ENCODE data around the gene NDUFA12.
"Not testable (repeated sequence)": the region's sequence is repeated elsewhere in the genome, so short reads cannot be mapped to it uniquely, and the experiment has no call there.

Gene NDUFA12

GRCh38 chr12:95003213-95003920 lies at the start of gene NDUFA12:
TSS of gene NDUFA12 (minus strand) at chr12:95003697. CDS start at chr12:95003680, 17 bp downstream.
- DNase-seq (ENCODE audit: low read depth in 2 of 2), result peak; percentile 88 to 92

DNA sequence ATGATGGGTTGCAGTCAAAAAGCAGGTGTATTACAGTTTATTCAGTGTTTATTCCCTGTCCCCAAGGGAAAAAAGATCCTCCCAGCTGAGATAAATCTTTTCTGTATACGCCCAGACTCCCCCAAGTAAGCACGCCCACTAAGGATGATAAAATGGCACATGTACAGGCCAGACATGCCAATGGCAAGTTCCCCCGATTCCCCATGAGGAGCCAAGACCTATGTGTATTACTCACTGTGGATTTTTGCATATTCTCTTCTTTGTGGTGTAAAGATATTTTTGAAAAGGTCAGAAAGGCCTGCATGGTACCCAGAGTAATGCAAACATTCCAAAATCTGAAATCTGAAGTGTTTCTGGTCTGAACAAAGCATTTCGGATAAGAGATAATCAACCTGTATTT lies 47.7 kb upstream of the NDUFA12 start:
- DNase-seq (ENCODE audit: low read depth in 2 of 2), result no peak

- DNase-seq (ENCODE audit: low read depth in 2 of 2), result no peak
These were observed 34.4 kb upstream of the NDUFA12 start for GRCh38 chr12:95037906-95038305.

DNA sequence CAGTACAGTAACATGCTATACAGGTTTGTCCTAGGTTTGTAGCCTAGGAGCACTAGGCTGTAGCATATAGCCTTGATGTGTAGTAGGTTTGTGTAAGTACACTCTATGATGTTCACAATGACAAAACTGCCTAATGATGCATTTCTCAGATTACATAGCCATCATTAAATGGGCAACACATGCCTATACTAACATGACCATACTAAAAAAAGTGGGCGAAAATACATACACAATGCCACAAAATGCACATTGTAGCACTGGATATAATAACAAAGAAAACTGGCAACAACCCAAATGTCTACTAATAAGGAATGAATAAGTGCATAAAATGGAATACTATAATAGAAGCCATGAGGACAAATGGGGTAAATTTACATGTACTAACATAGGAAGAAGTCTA lies 31.3 kb upstream of the NDUFA12 start:
- no peak for DNase-seq (ENCODE audit: low read depth in 2 of 2)

DNA sequence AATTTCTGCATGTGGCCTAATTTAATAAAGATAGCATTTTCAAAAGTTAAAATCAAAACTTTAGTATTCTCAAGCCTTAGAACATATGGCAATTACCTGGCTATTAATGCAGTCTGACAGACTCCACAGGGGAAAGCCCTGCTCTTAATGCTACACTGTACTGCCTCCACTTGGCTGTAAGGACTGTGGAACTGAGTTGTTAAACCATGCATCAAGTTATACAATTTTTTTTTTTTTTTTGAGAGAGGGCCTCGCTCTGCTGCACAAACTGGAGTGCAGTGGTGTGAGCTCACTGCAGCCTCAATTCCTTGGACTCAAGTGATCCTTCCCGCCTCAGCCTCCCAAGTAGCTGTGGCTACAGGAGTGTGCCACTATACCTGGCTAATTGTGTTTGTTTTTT lies 19.0 kb upstream of the NDUFA12 start:
- DNase-seq (ENCODE audit: low read depth in 2 of 2), result no peak

GRCh38 chr12:95017482-95017881 lies 14.0 kb upstream of the NDUFA12 start:
- no peak for DNase-seq (ENCODE audit: low read depth in 2 of 2)

- DNase-seq (ENCODE audit: low read depth in 2 of 2), result no peak
These were observed 12.6 kb upstream of the NDUFA12 start for GRCh38 chr12:95016120-95016519.

DNA sequence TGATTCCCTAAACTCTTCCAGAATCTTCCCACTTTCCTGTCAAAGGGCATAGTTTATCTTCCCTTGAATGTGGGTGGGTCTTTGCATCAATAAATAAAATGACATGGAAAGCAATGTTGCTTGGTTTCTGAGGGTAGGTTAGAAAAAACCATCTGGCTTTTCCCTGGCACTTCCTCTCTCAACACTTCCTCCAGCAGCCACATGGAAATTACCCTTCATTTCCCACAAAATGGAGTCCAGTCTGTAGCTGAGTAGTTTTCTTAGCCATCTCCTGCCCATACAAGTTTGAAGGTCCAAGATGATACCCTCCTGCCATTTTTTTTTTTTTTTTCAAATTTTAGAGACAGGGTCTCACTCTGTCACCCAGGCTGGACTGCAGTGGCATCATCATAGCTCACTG lies 11.1 kb upstream of the NDUFA12 start:
- no peak for DNase-seq (ENCODE audit: low read depth in 2 of 2)

GRCh38 chr12:95006206-95006605 lies 2.7 kb upstream of the NDUFA12 start:
- no peak for DNase-seq (ENCODE audit: low read depth in 2 of 2)

DNA sequence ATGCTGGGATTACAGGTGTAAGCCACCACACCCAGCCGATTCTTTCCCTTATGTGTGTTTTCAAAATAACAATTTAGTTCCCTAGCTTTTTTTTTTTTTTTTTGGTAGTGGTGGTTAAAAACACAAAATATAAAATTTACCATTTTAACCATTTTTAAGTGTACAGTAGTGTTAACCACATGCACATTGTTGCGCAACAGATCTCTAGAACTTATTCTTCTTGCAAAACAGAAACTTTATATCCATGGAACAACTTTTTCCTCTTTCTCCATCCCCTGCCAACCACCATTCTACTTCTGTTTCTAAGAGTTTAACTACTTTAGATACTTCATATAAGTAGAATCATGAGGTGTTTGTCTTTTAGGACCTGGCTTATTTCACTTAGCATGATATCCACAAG lies 1.1 kb upstream of the NDUFA12 start:
- no peak for DNase-seq (ENCODE audit: low read depth in 2 of 2)

DNA sequence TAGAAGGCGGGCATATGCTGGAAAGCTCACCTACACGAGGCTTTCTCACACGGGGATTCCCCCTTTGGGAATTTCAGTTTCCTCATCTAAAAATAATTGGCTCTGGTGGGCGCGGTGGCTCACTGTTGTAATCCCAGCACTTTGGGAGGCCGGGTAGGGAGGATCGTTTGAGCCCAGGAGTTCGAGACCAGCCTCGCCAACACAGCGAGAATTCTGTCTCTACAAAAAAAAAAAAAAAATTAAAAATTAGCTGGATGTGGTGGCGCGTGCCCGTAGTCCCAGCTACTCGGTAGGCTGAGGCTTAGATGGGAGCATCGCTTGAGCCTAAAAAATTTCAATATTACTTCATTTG lies 400 bp upstream of the NDUFA12 start:
- DNase-seq (ENCODE audit: low read depth in 2 of 2), result no peak

GRCh38 chr12:95002754-95003153 lies 743 bp downstream of the NDUFA12 start:
- DNase-seq (ENCODE audit: low read depth in 2 of 2), result no peak

- DNase-seq (ENCODE audit: low read depth in 2 of 2), result no peak
These were observed 5.2 kb downstream of the NDUFA12 start for GRCh38 chr12:94998326-94998725.

DNA sequence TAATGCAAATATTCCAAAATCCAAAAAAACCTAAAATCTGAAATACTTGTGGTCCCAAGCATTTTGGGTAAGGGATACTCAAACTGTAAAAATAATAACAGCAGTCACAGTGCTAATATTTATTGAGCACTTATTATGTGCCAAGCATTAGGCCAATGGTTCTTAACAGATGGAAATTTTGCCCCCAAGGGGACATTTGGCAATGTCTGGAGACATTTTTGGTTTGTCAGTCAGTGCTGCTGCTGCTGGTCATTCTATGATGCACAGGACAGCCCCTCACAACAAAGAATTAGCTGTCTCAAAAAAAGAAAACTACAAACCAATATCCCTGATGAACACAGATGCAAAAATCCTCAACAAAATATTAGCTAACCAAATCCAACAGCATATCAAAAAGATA lies 5.8 kb downstream of the NDUFA12 start:
- no peak for DNase-seq (ENCODE audit: low read depth in 2 of 2)

GRCh38 chr12:94997061-94997460 lies 6.4 kb downstream of the NDUFA12 start:
- no peak for DNase-seq (ENCODE audit: low read depth in 2 of 2)

- no peak for DNase-seq (ENCODE audit: low read depth in 2 of 2)
These were observed 9.2 kb downstream of the NDUFA12 start for GRCh38 chr12:94994312-94994711.

GRCh38 chr12:94993855-94994254 lies 9.6 kb downstream of the NDUFA12 start:
- not testable (repeated sequence) for DNase-seq (ENCODE audit: low read depth in 2 of 2)

- no peak for DNase-seq (ENCODE audit: low read depth in 2 of 2)
These were observed 13.3 kb downstream of the NDUFA12 start for GRCh38 chr12:94990222-94990621.

DNA sequence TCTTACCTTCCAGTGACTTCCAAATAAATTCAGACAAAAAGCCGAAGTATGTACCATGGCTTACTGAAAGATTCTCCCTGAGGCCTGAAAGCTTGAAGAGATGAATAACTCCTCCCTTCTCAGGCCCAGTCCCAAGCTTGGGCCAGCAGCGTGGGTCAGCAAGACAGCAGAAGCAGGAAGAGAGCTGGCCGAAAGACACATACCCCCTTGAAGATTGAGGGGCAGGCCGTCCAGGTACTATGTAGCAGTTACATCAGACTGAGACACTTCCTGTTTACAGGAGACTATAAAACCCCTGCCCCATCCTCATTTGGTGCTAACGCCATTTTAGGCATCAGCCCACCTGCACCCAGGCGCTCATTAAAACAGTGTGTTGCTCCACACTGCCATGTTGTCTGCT lies 15.0 kb downstream of the NDUFA12 start:
- no peak for DNase-seq (ENCODE audit: low read depth in 2 of 2)

DNA sequence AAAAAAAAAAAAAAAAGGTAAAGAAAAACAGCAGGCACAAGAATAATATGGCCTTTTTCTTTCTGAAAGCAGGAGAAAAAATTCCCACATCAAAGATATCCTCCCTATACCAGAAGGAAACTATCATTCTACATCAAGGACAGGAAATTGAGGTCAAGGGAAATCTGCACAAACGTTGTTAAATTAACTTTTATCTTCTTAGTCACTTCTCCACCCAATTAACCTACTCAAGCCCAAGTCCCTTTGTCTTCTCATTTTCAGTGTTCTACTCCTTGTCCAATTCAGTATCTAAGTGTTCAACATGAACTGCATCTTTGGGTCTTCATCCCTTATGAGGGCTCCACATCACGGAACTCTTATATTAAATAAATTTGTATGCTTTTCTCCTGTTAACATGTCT lies 15.7 kb downstream of the NDUFA12 start:
- DNase-seq (ENCODE audit: low read depth in 2 of 2), result no peak

DNA sequence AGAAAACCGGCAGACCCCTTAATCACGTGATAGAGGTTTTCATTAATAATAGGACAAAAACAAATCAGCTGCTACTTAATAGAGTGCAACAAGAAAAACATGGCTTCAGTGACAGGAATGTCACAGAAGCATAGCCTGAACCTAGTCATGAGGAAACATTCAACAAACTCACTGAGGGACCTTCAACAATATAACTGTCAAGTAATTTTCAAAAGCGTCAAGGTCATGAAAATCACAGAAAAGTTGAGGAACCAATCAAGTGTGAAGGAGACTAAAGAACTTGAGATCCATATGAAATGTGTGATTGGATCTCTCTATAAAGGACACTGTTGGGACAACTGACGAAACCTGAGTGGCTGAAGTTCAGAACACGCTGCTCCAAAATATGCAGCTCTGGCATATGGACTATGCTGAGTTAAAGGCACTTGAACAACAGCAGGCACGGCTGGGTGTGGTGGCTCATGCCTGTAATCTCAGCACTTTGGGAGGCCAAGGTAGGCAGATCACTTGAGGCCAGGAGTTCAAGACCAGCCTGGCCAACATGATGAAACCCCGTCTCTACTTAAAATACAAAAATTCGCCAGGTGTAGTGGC lies 16.3 kb downstream of the NDUFA12 start:
- no peak for DNase-seq (ENCODE audit: low read depth in 2 of 2)

DNA sequence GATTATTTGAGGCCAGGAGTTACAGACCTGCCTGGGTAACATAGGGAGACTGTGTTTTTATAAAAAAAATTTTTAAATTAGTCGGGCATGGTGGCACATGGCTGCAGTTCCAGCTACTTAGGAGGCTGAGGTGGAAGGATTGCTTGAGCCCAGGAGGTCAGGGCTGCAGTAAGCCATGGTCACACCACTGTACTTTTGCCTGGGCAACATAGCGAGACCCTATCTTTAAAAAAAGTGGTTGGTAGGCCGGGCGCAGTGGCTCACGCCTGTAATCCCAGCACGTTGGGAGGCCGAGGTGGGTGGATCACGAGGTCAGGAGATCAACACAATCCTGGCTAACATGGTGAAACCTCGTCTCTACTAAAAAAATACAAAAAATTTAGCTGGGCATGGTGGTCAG lies 18.4 kb downstream of the NDUFA12 start:
- DNase-seq (ENCODE audit: low read depth in 2 of 2), result not testable (repeated sequence)

DNA sequence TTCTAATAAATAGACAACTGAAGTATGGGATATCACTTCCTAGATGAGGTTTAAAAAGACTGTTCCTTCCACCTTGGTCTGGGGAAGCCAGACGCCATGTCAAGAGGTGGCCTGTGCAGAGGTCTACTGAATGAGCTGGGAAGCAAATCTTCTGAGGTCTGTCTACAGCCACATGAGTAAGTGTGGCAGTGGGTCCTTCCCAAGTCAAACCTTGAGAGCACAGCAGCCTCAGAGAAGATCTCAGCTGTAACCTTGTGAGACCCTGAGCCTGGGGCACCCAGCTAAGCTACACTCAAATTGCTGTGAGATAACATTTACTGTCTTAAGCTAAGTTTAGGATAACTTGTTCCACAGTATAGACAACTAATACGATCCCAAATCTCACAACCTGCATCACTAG lies 20.2 kb downstream of the NDUFA12 start:
- no peak for DNase-seq (ENCODE audit: low read depth in 2 of 2)

DNA sequence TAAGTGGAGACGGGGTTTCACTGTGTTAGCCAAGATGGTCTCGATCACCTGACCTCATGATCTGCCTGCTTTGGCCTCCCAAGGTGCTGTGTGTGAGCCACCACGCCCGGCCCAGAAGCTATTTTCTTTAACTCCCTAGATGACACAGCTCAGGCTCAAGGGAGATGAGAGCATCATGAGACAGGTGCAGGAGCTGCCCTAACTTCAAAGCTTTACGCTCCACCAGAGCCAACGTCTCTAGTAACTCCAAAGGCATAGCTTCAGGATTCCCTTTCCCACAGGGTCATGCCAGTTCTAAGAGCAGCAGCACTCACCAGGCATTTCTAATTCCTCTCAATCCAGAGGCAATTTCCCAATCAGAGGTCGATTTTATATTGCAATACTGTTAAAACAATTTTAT lies 21.0 kb downstream of the NDUFA12 start:
- DNase-seq (ENCODE audit: low read depth in 2 of 2), result no peak

All from activated CD8-positive, alpha-beta memory T cell treated with anti-CD3 and anti-CD28 coated beads for 4 hours (primary cell).